Esophagus muscularis mucosa (tissue), 4 donors: ENCODE data around the gene MYO16. TPM values are rescaled to one million over a fixed set of nuclear protein-coding genes. Genes with fewer than 3 reads are reported as not detected.
A peak's percentile ranks its signal among the peaks of the same experiment; 100 is the strongest.

Source experiments
- DNase-seq: peaks from one replicate; pipeline ENCODE4 v3.0.0-alpha.2; 2017; ENCODE audit errors: extremely low spot score
- H3K27ac ChIP-seq, 4 donors: fragments of 200-600 bp; sonication (generic); replicated peaks in 1 of 4; 1 replicate in 3 of 4; 2 replicates in 1 of 4; pipeline ENCODE4 v1.5.1; 2016 to 2019; ENCODE audit warnings: mild to moderate bottlenecking in 1 of 4
- H3K27me3 ChIP-seq, 4 donors: fragments of 200-600 bp; sonication (generic); one replicate each; pipeline versions ENCODE4 v1.5.1 to v1.6.0; 2016 to 2019
- H3K36me3 ChIP-seq, 4 donors: fragments of 200-600 bp; sonication (generic); one replicate each; pipeline ENCODE4 v1.5.1; 2016 to 2019
- H3K4me1 ChIP-seq, 4 donors: fragments of 200-600 bp; sonication (generic); one replicate each; pipeline ENCODE4 v1.5.1; 2016 to 2019
- H3K4me3 ChIP-seq, 4 donors: fragments of 200-600 bp; sonication (generic); 1 replicate in 2 of 4; 2 replicates in 2 of 4; pipeline ENCODE4 v1.5.1; 2016 to 2019; ENCODE audit warnings: mild to moderate bottlenecking in 4 of 4, moderate library complexity in 1 of 4
- H3K9me3 ChIP-seq, 4 donors: fragments of 200-600 bp; sonication (generic); 1 replicate in 3 of 4; 2 replicates in 1 of 4; pipeline ENCODE4 v1.5.1; 2016 to 2019
- CTCF ChIP-seq, 3 experiments: fragments of 200-600 bp in 2 of 3; fragments of 450-650 bp in 1 of 3; sonication (generic) in 2 of 3; IDR thresholded peaks; one replicate each; pipeline ENCODE4 v1.5.1; 2017 to 2019; ENCODE audit warnings: antibody characterized with exemption in 3 of 3, mild to moderate bottlenecking in 2 of 3, moderate library complexity in 1 of 3
- EP300 ChIP-seq: sonication (generic); formaldehyde crosslinking; IDR thresholded peaks from one replicate; pipeline ENCODE4 v1.6.1; 2017; ENCODE audit warnings: antibody characterized with exemption
- POLR2A ChIP-seq: fragments of 450-650 bp; IDR thresholded peaks from one replicate; pipeline ENCODE4 v1.6.1; 2017; ENCODE audit warnings: antibody characterized with exemption, moderate library complexity, mild to moderate bottlenecking, low read depth
- POLR2AphosphoS5 ChIP-seq, 2 donors: sonication (generic); formaldehyde crosslinking; IDR thresholded peaks; one replicate each; pipeline ENCODE4 v1.6.1; 2017; ENCODE audit warnings: antibody characterized with exemption in 2 of 2
- WGBS: methylation state at CpG from one replicate; pipeline ENCODE4 v1.1.5; 2018; 5-methylcytosine and 5-hydroxymethylcytosine counted together
- intact Hi-C: fragments of 100-400 bp; cut with DNase I; formaldehyde crosslinking; loops from one replicate; pipeline ENCODE4 v1.15.1; 2023
- total RNA-seq, 4 donors: library from RNA; depleted of rRNA; stranded (reverse); fragments of >200 nt; gene quantifications; one replicate each; pipeline versions ENCODE4 v1.1.0 to v1.2.1, GENCODE V29; 2016

The MYO16 gene
- total RNA-seq, 4 donors from 2014 or later: 1.2 to 3.7 (median 1.8) TPM

GRCh38 chr13:109243311-109243951 is 614.0 kb downstream of the MYO16 start:
- peak overlapping the region in 1 of 4 donors; percentile 12 for H3K4me3 ChIP-seq
- H3K27me3 ChIP-seq: no peaks in the 10 kb centered on the region
- intact Hi-C loops: loop anchor here (2.0 to 10.0 kb wide), 2 partner anchors 97 to 541 kb away; partner anchors contain the start of gene IRS2
- peaks cover 13 to 46% (median 37%) of the 10 kb centered on the region in 4 donors for H3K4me1 ChIP-seq
- no peak for DNase-seq
- TF ChIP-seq POLR2A (no peak), CTCF (IDR thresholded peaks at IDR 0.05) (no peak), POLR2AphosphoS5 (IDR thresholded peaks at IDR 0.05) (peak; percentile 55 to 85), EP300 (peak; percentile 75)
- peaks cover 0 to 10% (median 2%) of the 10 kb centered on the region in 4 donors for H3K9me3 ChIP-seq
- peak overlapping the region; percentile 71 to 85 (median 76) for H3K27ac ChIP-seq
- 11% methylated on average over 9 of the region's 9 CpGs for WGBS
- no peaks in the 10 kb centered on the region for H3K36me3 ChIP-seq

GRCh38 chr13:109244566-109244965 is 615.2 kb downstream of the MYO16 start:
- Histone ChIP-seq H3K4me1 (peaks cover 13 to 48% (median 41%) of the 10 kb centered on the region in 4 donors), H3K27ac (peak overlapping the region in 3 of 4 donors; percentile 71 to 85 (median 75)), H3K9me3 (peaks cover 0 to 10% (median 2%) of the 10 kb centered on the region in 4 donors), H3K4me3 (no peak overlapping the region), H3K36me3 (no peaks in the 10 kb centered on the region), H3K27me3 (no peaks in the 10 kb centered on the region)
- TF ChIP-seq EP300 (no peak), CTCF (IDR thresholded peaks at IDR 0.05) (no peak), POLR2AphosphoS5 (IDR thresholded peaks at IDR 0.05) (no peak), POLR2A (no peak)
- intact Hi-C loops: loop anchor here (10.0 kb wide), 1 partner anchor 540 kb away; the partner anchor contains the start of gene IRS2
- WGBS: 85% methylated on average over 7 of the region's 7 CpGs
- DNase-seq: no peak

GRCh38 chr13:109246001-109246400 is 616.6 kb downstream of the MYO16 start:
- H3K27ac ChIP-seq: no peak overlapping the region

GRCh38 chr13:109249780-109250528 is 620.5 kb downstream of the MYO16 start:
- peaks cover 0 to 10% (median 2%) of the 10 kb centered on the region in 4 donors for H3K9me3 ChIP-seq
- H3K27me3 ChIP-seq: no peaks in the 10 kb centered on the region
- 88% methylated on average over 4 of the region's 4 CpGs for WGBS
- no peak overlapping the region for H3K27ac ChIP-seq
- intact Hi-C loops: loop anchor here (10.0 kb wide), 1 partner anchor 535 kb away; the partner anchor contains the start of gene IRS2
- peaks cover 0 to 8% (median 2%) of the 10 kb centered on the region in 4 donors for H3K4me1 ChIP-seq
- DNase-seq: no peak
- H3K4me3 ChIP-seq: no peak overlapping the region
- TF ChIP-seq EP300: no peak
- H3K36me3 ChIP-seq: no peaks in the 10 kb centered on the region

More at GRCh38 chr13:109246001-109246400, 616.6 kb downstream of the MYO16 start:
- no peak for TF ChIP-seq CTCF (IDR thresholded peaks at IDR 0.05)
- no peak for TF ChIP-seq POLR2AphosphoS5 (IDR thresholded peaks at IDR 0.05)
- TF ChIP-seq POLR2A: no peak
- no peak for TF ChIP-seq EP300
- Histone ChIP-seq H3K36me3 (no peaks in the 10 kb centered on the region), H3K27me3 (no peaks in the 10 kb centered on the region), H3K4me3 (no peak overlapping the region), H3K9me3 (peaks cover 0 to 10% (median 2%) of the 10 kb centered on the region in 4 donors), H3K4me1 (peaks cover 13 to 43% (median 37%) of the 10 kb centered on the region in 4 donors)
- 85% methylated on average over 1 of the region's 1 CpG for WGBS
- no peak for DNase-seq
- intact Hi-C loops: loop anchor here (10.0 kb wide), 1 partner anchor 539 kb away; the partner anchor contains the start of gene IRS2

GRCh38 chr13:109251956-109252355 is 622.5 kb downstream of the MYO16 start:
- Histone ChIP-seq H3K36me3 (no peaks in the 10 kb centered on the region), H3K27ac (no peak overlapping the region), H3K27me3 (no peaks in the 10 kb centered on the region), H3K9me3 (peaks cover 0 to 10% (median 2%) of the 10 kb centered on the region in 4 donors), H3K4me1 (peaks cover 4 to 13% (median 9%) of the 10 kb centered on the region in 4 donors), H3K4me3 (no peak overlapping the region)
- TF ChIP-seq EP300: no peak
- TF ChIP-seq POLR2A: no peak
- no peak for TF ChIP-seq CTCF (IDR thresholded peaks at IDR 0.05)
- no peak for TF ChIP-seq POLR2AphosphoS5 (IDR thresholded peaks at IDR 0.05)
- intact Hi-C loops: no loop called here
- 75% methylated on average over 2 of the region's 2 CpGs for WGBS
- no peak for DNase-seq
